Glutamatergic neuron (in vitro differentiated cells): Measurements from ENCODE around the gene SMARCE1. TPM values are rescaled to one million over a fixed set of nuclear protein-coding genes. Genes with fewer than 3 reads are reported as not detected.
A peak's percentile ranks its signal among the peaks of the same experiment; 100 is the strongest.

ENCODE experiments used
- DNase-seq: peaks from one replicate; pipeline ENCODE4 v3.0.0; 2022
- H3K27ac Mint-ChIP-seq: one replicate; pipeline ENCODE4 v1.8.0; 2020; ENCODE audit warnings: mild to moderate bottlenecking, mixed read lengths, inconsistent platforms; ENCODE audit not compliant: unreplicated experiment
- H3K27me3 Mint-ChIP-seq: one replicate; pipeline ENCODE4 v1.8.0; 2020; ENCODE audit warnings: mild to moderate bottlenecking, moderate library complexity, mixed read lengths, inconsistent platforms; ENCODE audit not compliant: unreplicated experiment
- H3K36me3 Mint-ChIP-seq: one replicate; pipeline ENCODE4 v1.8.0; 2020; ENCODE audit warnings: mild to moderate bottlenecking, mixed read lengths, inconsistent platforms; ENCODE audit not compliant: unreplicated experiment
- H3K4me1 Mint-ChIP-seq: one replicate; pipeline ENCODE4 v1.8.0; 2020; ENCODE audit warnings: mild to moderate bottlenecking, low read depth, mixed read lengths, inconsistent platforms; ENCODE audit not compliant: unreplicated experiment
- H3K4me3 Mint-ChIP-seq: one replicate; pipeline ENCODE4 v1.8.0; 2020; ENCODE audit warnings: mild to moderate bottlenecking, mixed read lengths, inconsistent platforms; ENCODE audit not compliant: unreplicated experiment
- H3K9me3 Mint-ChIP-seq: one replicate; pipeline ENCODE4 v1.8.0; 2020; ENCODE audit warnings: mild to moderate bottlenecking, moderate library complexity, mixed read lengths, inconsistent platforms; ENCODE audit not compliant: unreplicated experiment
- total RNA-seq: library from RNA; stranded (reverse); fragmentation: NEBNext Ultra II Directional; extraction: Animal tissue kit (Norgen Biotek cat#: 25700); gene quantifications from one replicate; pipeline ENCODE4 v1.2.1, GENCODE V29; 2021; ENCODE audit not compliant: unreplicated experiment
- TF ChIP-seq, protein P1 (sequence below): fragments of 200-600 bp; sonication (generic); IDR thresholded peaks from one replicate; pipeline ENCODE4 v1.5.0; 2021; ENCODE audit not compliant: partially characterized antibody, unreplicated experiment

Gene SMARCE1
- total RNA-seq, 1 donor from 2014 or later: 207 TPM

GRCh38 chr17:40615841-40616476, 31.7 kb downstream of the SMARCE1 start:
- Mint-ChIP-seq H3K27ac (no peak overlapping the region), H3K36me3 (no peaks in the 10 kb centered on the region), H3K27me3 (peaks cover 5% of the 10 kb centered on the region), H3K4me3 (no peak overlapping the region), H3K4me1 (peaks cover 2% of the 10 kb centered on the region), H3K9me3 (peaks cover 3% of the 10 kb centered on the region)
- TF ChIP-seq, protein P1, sequence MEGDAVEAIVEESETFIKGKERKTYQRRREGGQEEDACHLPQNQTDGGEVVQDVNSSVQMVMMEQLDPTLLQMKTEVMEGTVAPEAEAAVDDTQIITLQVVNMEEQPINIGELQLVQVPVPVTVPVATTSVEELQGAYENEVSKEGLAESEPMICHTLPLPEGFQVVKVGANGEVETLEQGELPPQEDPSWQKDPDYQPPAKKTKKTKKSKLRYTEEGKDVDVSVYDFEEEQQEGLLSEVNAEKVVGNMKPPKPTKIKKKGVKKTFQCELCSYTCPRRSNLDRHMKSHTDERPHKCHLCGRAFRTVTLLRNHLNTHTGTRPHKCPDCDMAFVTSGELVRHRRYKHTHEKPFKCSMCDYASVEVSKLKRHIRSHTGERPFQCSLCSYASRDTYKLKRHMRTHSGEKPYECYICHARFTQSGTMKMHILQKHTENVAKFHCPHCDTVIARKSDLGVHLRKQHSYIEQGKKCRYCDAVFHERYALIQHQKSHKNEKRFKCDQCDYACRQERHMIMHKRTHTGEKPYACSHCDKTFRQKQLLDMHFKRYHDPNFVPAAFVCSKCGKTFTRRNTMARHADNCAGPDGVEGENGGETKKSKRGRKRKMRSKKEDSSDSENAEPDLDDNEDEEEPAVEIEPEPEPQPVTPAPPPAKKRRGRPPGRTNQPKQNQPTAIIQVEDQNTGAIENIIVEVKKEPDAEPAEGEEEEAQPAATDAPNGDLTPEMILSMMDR: no peak
- no peak for DNase-seq

- peak; percentile 60 for DNase-seq
- TF ChIP-seq, protein P1: no peak
- Mint-ChIP-seq H3K9me3 (peaks cover 3% of the 10 kb centered on the region), H3K36me3 (no peaks in the 10 kb centered on the region), H3K27me3 (peaks cover 5% of the 10 kb centered on the region), H3K4me1 (peaks cover 2% of the 10 kb centered on the region), H3K4me3 (no peak overlapping the region), H3K27ac (no peak overlapping the region)
These were observed 32.4 kb downstream of the SMARCE1 start for GRCh38 chr17:40615068-40615840.

DNA sequence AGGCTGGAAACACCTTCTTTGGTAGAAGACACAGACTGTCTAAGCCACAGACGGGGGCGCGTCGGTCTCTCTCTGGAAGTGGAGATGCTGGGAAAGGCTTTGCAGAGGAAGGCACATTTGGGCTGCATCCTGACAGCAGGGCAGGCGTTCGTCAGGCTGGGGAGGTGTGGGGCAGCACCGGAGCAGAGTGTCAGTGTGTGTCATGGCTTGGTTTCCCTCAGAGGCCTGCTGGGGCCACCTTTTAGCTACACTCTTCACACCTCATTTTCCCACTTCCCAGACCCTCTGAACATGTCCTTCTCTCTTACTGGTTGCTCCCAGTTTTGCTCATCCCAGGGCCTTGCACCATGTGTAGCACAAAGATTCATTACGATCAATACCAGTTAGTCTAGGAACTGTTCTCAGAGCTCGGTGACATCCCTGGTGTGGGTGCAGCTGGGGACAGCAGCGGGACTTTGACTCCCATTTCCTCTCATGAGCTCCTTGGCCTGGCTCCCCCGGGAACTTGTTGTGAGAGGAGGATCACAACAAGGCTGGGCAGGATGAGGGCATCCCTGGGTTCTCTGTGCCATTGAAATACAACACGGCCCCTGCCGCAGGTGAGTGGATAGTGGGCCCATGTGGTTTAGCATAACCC, 33.1 kb downstream of the SMARCE1 start:
- peaks cover 5% of the 10 kb centered on the region for H3K27me3 Mint-ChIP-seq
- H3K4me3 Mint-ChIP-seq: no peak overlapping the region
- no peak overlapping the region for H3K27ac Mint-ChIP-seq
- no peaks in the 10 kb centered on the region for H3K36me3 Mint-ChIP-seq
- H3K9me3 Mint-ChIP-seq: peaks cover 4% of the 10 kb centered on the region
- H3K4me1 Mint-ChIP-seq: peaks cover 2% of the 10 kb centered on the region
- no peak for DNase-seq
- TF ChIP-seq, protein P1: no peak

DNA sequence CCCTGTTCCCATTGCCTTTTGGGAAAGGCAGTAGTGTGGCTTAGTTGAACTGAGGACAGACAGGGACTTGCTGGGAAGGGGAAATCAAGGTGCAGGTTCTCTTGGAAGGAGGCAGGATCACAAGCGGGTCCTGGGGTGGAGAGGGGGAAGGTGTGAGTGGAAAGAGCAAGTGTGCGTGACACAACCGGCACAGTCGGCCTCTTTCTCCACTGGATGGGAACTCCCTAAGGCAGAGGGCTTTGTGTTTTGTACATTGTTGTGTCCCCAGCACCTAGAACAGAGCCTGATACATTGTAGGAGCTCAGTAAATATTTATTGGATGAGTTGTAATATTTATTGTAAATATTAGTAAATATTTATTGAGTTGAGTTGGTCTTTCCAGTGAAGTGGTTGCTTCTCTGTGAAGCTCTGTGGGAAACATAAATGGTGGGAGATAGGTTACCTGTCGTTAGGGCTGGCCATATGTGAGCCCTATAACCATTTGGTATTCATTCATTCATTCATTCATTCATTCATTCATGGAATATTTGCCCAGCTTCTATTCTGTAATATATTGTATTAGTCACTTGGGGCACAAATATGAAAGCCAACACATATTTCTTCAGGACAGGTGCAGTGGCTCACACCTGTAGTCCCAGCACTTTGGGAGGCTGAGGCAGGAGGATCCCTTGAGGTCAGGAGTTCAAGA, 34.0 kb downstream of the SMARCE1 start:
- H3K27ac Mint-ChIP-seq: no peak overlapping the region
- TF ChIP-seq, protein P1: no peak
- H3K4me3 Mint-ChIP-seq: no peak overlapping the region
- no peak for DNase-seq
- H3K27me3 Mint-ChIP-seq: peaks cover 5% of the 10 kb centered on the region
- H3K36me3 Mint-ChIP-seq: no peaks in the 10 kb centered on the region
- peaks cover 2% of the 10 kb centered on the region for H3K4me1 Mint-ChIP-seq
- peaks cover 4% of the 10 kb centered on the region for H3K9me3 Mint-ChIP-seq
